Heart left ventricle (tissue), 16 donors: ENCODE data around the gene CFAP46. TPM values are rescaled to one million over a fixed set of nuclear protein-coding genes. Genes with fewer than 3 reads are reported as not detected.

Experiments used
- ATAC-seq, 4 donors: fragments of 200-7000 bp; cut with Tn5 transposase; one replicate each; pipeline ENCODE4 v1.9.1; 2020 to 2022; ENCODE audit warnings: moderate library complexity in 4 of 4, mild to moderate bottlenecking in 3 of 4, moderate number of reproducible peaks in 1 of 4
- DNase-seq, 5 donors: peaks; one replicate each; pipeline ENCODE4 v3.0.0-alpha.2; 2020
- H3K27ac ChIP-seq, 12 donors: fragments of 200-600 bp; sonication (generic) in 4 of 12; one replicate each; pipeline versions ENCODE4 v1.5.0 to v1.8.0; 2016 to 2022; ENCODE audit warnings: mild to moderate bottlenecking in 2 of 12
- H3K27me3 ChIP-seq, 9 donors: fragments of 200-600 bp; sonication (generic) in 2 of 9; one replicate each; pipeline versions ENCODE4 v1.5.1 to v1.8.0; 2016 to 2022; ENCODE audit warnings: mild to moderate bottlenecking in 3 of 9
- H3K36me3 ChIP-seq, 9 donors: fragments of 200-600 bp; sonication (generic) in 2 of 9; one replicate each; pipeline versions ENCODE4 v1.5.0 to v1.8.0; 2018 to 2022; ENCODE audit warnings: mild to moderate bottlenecking in 2 of 9
- H3K4me1 ChIP-seq, 12 donors: fragments of 200-600 bp; sonication (generic) in 4 of 12; one replicate each; pipeline versions ENCODE4 v1.5.0 to v1.8.0; 2016 to 2022; ENCODE audit warnings: mild to moderate bottlenecking in 3 of 12
- H3K4me3 ChIP-seq, 12 donors: fragments of 200-600 bp; sonication (generic) in 4 of 12; one replicate each; pipeline versions ENCODE4 v1.5.0 to v1.8.0; 2017 to 2022; ENCODE audit warnings: mild to moderate bottlenecking in 9 of 12, moderate library complexity in 4 of 12
- H3K9me3 ChIP-seq, 12 donors: fragments of 200-600 bp; sonication (generic) in 4 of 12; one replicate each; pipeline versions ENCODE4 v1.5.0 to v1.8.0; 2016 to 2022; ENCODE audit warnings: mild to moderate bottlenecking in 1 of 12
- CTCF ChIP-seq, 12 donors: fragments of 200-600 bp; sonication (generic) in 4 of 12; IDR thresholded peaks; one replicate each; pipeline versions ENCODE4 v1.5.0 to v1.8.0; 2018 to 2022; ENCODE audit warnings: antibody characterized with exemption in 12 of 12, mild to moderate bottlenecking in 5 of 12
- POLR2A ChIP-seq, 2 donors: fragments of 450-650 bp; IDR thresholded peaks; one replicate each; pipeline ENCODE4 v1.6.1; 2017; ENCODE audit warnings: antibody characterized with exemption in 2 of 2, mild to moderate bottlenecking in 2 of 2, moderate library complexity in 2 of 2
- WGBS, 4 donors: extraction: QIAGEN DNeasy Blood & Tissue Kit in 2 of 4; methylation state at CpG; one replicate each; pipeline versions ENCODE4 v1.1.5 to v1.1.7; 2013 to 2018; 5-methylcytosine and 5-hydroxymethylcytosine counted together
- intact Hi-C, 10 donors: fragments of 100-400 bp; cut with DNase I; formaldehyde crosslinking; loops; one replicate each; pipeline versions ENCODE4 v1.11.1 to v1.14.2; 2022
- polyA plus RNA-seq, 2 donors: library from polyadenylated mRNA; stranded (reverse); fragments of 200-250 nt; gene quantifications; one replicate each; pipeline ENCODE4 v1.2.3, GENCODE V29; 2013
- total RNA-seq, 9 donors: library from RNA; depleted of rRNA in 2 of 9; stranded (reverse); fragments of >200 nt in 2 of 9; fragmentation: NEBNext Ultra II Directional in 3 of 9; extraction: Animal tissue kit (Norgen Biotek cat#: 25700) in 3 of 9; gene quantifications; one replicate each; pipeline versions ENCODE4 v1.1.0 to v1.2.4, GENCODE V29; 2016 to 2023
- donor health status: ischemic (EF 13 %, LVEDD 7.1; RV severe dilation, severe dysfunction).
- donor health status: healthy with polysubstance abuse.
- donor health status: DM: no; HTN: yes; CAD: no.
- donor health status: DM: no; HTN: no; CAD: no.
- donor health status: ischemic (EF 25% LVEDD 6.9; RV normal size, moderate dysfunction).
- donor health status: ischemic (EF 25% LVEDD 5.7; RV mildly dilated, moderate dysfunction).
- donor health status: healthy.
- donor health status: DM: yes; HTN: yes; CAD: no.
- donor health status: ischemic (EF 35%, LVEDD 5.7; RV mildly dilated, moderate dysfunction).
- donor health status: nonischemic (EF 11% LVEDD 7.7; RV severe dilation, severe dysfunction).
- donor health status: DM: yes; HTN: yes; CAD: no.
- donor health status: PGD.
- donor health status: ischemic (EF 29% LVEDD 5.4; RV normal size, mild dysfunction).
- donor health status: nonischemic (EF 23%, LVEDD 6.1; RV moderate dilation, normal function).

Gene CFAP46
- total and polyA plus RNA-seq, 11 donors = 0.61 to 1.8 (median 0.95) TPM

GRCh38 chr10:132955479-132955878 lies 13.1 kb upstream of the CFAP46 start:
- Histone ChIP-seq H3K27me3 (peaks cover 3 to 60% (median 9%) of the 10 kb centered on the region in 9 donors), H3K4me1 (peaks cover 0 to 21% (median 0%) of the 10 kb centered on the region in 12 donors), H3K36me3 (no peaks in the 10 kb centered on the region), H3K4me3 (no peak overlapping the region), H3K27ac (no peak overlapping the region), H3K9me3 (no peaks in the 10 kb centered on the region)
- WGBS, 4 donors = 91 to 93% (median 92%) methylated on average over 11 of the region's 11 CpGs
- no peak for DNase-seq
- intact Hi-C loops = no loop called here
- ATAC-seq = no peak
- TF ChIP-seq CTCF (IDR thresholded peaks at IDR 0.05) (no peak), POLR2A (IDR thresholded peaks at IDR 0.05) (no peak)

- no peaks in the 10 kb centered on the region for H3K36me3 ChIP-seq
- no peak overlapping the region for H3K27ac ChIP-seq
- TF ChIP-seq CTCF (IDR thresholded peaks at IDR 0.05) (no peak), POLR2A (IDR thresholded peaks at IDR 0.05) (no peak)
- ATAC-seq (no peak), DNase-seq (no peak)
- no peak overlapping the region for H3K4me3 ChIP-seq
- intact Hi-C loops = no loop called here
- 32 to 44% (median 38%) methylated on average over 5 of the region's 5 CpGs for WGBS, 4 donors
- peaks cover 4 to 47% (median 9%) of the 10 kb centered on the region in 9 donors for H3K27me3 ChIP-seq
- H3K9me3 ChIP-seq = no peaks in the 10 kb centered on the region
- H3K4me1 ChIP-seq = peaks cover 0 to 5% (median 0%) of the 10 kb centered on the region in 12 donors
These were observed 11.1 kb upstream of the CFAP46 start for GRCh38 chr10:132953428-132953827.

GRCh38 chr10:132951926-132952325 lies 9.6 kb upstream of the CFAP46 start:
- intact Hi-C loops = no loop called here
- DNase-seq (no peak), ATAC-seq (no peak)
- WGBS, 4 donors = 73 to 83% (median 82%) methylated on average over 12 of the region's 12 CpGs
- TF ChIP-seq POLR2A (IDR thresholded peaks at IDR 0.05) = no peak
- TF ChIP-seq CTCF (IDR thresholded peaks at IDR 0.05) = no peak
- Histone ChIP-seq H3K4me1 (no peaks in the 10 kb centered on the region), H3K27ac (no peak overlapping the region), H3K9me3 (no peaks in the 10 kb centered on the region), H3K36me3 (no peaks in the 10 kb centered on the region), H3K27me3 (peaks cover 4 to 44% (median 9%) of the 10 kb centered on the region in 9 donors), H3K4me3 (no peak overlapping the region)

GRCh38 chr10:132948351-132948750 lies 6.0 kb upstream of the CFAP46 start:
- WGBS, 4 donors = 81 to 90% (median 86%) methylated on average over 10 of the region's 10 CpGs
- no peaks in the 10 kb centered on the region for H3K4me1 ChIP-seq
- no peak for TF ChIP-seq POLR2A (IDR thresholded peaks at IDR 0.05)
- no peak for TF ChIP-seq CTCF (IDR thresholded peaks at IDR 0.05)
- no peaks in the 10 kb centered on the region for H3K9me3 ChIP-seq
- no peak overlapping the region for H3K4me3 ChIP-seq
- H3K27ac ChIP-seq = no peak overlapping the region
- intact Hi-C loops = loop anchor here in 1 of 10 donors (10.0 kb wide), 1 partner anchor 176 kb away; no protein-coding TSS in a partner anchor
- no peak for DNase-seq
- no peak for ATAC-seq
- H3K36me3 ChIP-seq = no peaks in the 10 kb centered on the region
- H3K27me3 ChIP-seq = peaks cover 4 to 49% (median 9%) of the 10 kb centered on the region in 9 donors
